ENCODE measurements around the gene TMEM79. TPM values are rescaled to one million over a fixed set of nuclear protein-coding genes. Genes with fewer than 3 reads are reported as not detected.

The TMEM79 gene
- polyA plus RNA-seq, 1 of the 3 experiments (the other 2 are of a cell fraction) = 4.5 TPM

DNA sequence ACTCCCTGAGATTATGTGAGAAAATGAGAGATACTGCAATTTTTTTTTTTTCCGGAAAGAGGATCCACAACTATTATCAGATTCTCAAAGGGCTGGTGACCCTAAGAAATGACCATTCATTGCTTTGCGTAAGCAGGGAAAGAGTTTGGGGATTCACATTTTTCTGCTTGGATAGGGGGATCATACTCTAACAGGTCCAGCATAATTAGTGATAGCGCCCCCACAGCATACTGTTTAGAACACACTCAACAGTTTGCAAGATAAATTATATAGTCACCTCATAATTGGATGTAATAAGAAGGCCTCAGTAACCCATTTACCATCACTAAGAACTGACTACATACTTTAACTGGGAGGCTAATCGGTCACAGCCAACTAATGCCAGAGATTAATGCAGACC, 52.1 kb downstream of the TMEM79 start:
- no peaks in the 10 kb centered on the region for H3K27me3 ChIP-seq (ENCODE audit: insufficient read depth)
- H3K79me2 ChIP-seq (ENCODE audit: insufficient read depth) = peaks cover 60% of the 10 kb centered on the region
- H4K20me1 ChIP-seq (ENCODE audit: insufficient read depth) = peaks cover 18% of the 10 kb centered on the region
- ChIA-PET POLR2A (no interaction called here), CTCF (interaction anchor here (0.7 to 2.8 kb wide), 11 partner anchors 11 to 207 kb away, joined by 3 to 11 read pairs (median 4); partner anchors contain the start of gene SMG5)
- DNase-seq = no peak
- H3K36me3 ChIP-seq (replicated peaks in 1 of 2; ENCODE audit: control insufficient read depth in 1 of 2, insufficient read depth in 2 of 2, low read length in 1 of 2) = peaks cover 41 to 44% of the 10 kb centered on the region in 2 experiments
- no peaks in the 10 kb centered on the region for H3F3A ChIP-seq (replicated peaks; ENCODE audit: insufficient read depth)
- no peak overlapping the region for H2AFZ ChIP-seq (ENCODE audit: low read depth)
- H3K9ac ChIP-seq = no peak overlapping the region
- peaks cover 9 to 12% of the 10 kb centered on the region in 2 experiments; a peak in 3 of 4 replicates for H3K4me1 ChIP-seq (ENCODE audit: control insufficient read depth in 1 of 2, insufficient read depth in 2 of 2, low read depth in 1 of 2, low read length in 1 of 2)
- no peaks in the 10 kb centered on the region for H3K9me2 ChIP-seq
- 57% methylated on average over 4 of the region's 4 CpGs for WGBS (ENCODE audit: low lambda C conversion rate)
- TF ChIP-seq, protein P1, sequence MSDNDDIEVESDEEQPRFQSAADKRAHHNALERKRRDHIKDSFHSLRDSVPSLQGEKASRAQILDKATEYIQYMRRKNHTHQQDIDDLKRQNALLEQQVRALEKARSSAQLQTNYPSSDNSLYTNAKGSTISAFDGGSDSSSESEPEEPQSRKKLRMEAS (IDR thresholded peaks at IDR 0.05; ENCODE audit: low read depth) = no peak
- no peak for TF ChIP-seq CHD2 (IDR thresholded peaks at IDR 0.05; ENCODE audit: low read length, partially characterized antibody)
- TF ChIP-seq NFIC (IDR thresholded peaks at IDR 0.05; ENCODE audit: borderline replicate concordance) = no peak
- TF ChIP-seq CTCF (IDR thresholded peaks at IDR 0.05) = peak; percentile 52
- no peak for TF ChIP-seq ZBTB33 (IDR thresholded peaks at IDR 0.05; ENCODE audit: borderline replicate concordance, low read depth)
- TF ChIP-seq TEAD4 (IDR thresholded peaks at IDR 0.05; ENCODE audit: borderline replicate concordance, insufficient read depth) = no peak
- H3K9me3 ChIP-seq = no peaks in the 10 kb centered on the region
- no peak overlapping the region for H3K27ac ChIP-seq (ENCODE audit: low read depth in 2 of 2, low read length in 1 of 2)
- H3K4me2 ChIP-seq = peak overlapping the region; percentile 73
- H3K4me3 ChIP-seq (ENCODE audit: low read depth in 2 of 2, low read length in 1 of 2) = peak overlapping the region; percentile 63 to 78; a peak in 3 of 4 replicates

DNA sequence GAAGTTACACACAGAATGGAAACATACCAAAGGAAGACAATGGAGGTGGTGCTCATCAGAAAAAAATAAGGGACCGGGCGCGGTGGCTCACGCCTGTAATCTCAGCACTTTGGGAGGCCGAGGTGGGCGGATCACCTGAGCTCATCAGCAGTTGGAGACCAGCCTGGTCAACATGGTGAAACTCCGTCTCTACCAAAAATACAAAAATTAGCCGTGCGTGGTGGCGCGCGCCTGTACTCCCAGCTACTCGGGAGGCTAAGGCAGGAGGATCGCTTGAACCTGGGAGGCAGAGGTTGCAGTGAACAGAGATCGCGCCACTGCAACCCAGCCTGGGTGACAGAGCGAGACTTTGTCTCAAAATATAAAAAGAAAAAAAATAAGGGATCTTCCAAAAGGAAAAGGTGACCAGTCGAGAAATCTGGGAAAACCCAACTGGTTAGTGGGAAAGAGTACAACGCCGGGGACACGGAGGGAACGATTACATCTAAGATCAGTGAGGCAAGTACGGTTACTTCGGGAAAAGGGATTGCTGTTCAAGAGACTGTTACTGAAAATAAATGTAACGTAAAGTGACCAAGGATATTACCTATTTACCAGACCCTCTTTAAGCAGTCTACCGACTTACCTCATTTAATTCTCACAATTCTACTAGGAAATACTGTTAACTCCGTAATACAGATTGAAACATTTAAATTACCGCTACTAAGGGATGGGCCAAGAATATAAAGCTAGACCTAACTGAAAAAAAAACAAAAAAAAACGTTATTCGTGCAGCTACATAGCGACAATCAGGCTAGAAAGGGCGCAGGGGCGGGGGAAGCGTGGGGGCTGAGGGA, 53.1 kb downstream of the TMEM79 start:
- no peaks in the 10 kb centered on the region for H3K27me3 ChIP-seq (ENCODE audit: insufficient read depth)
- 22% methylated on average over 34 of the region's 34 CpGs for WGBS (ENCODE audit: low lambda C conversion rate)
- peak overlapping the region; percentile 64 for H2AFZ ChIP-seq (ENCODE audit: low read depth)
- peaks cover 50% of the 10 kb centered on the region for H3K79me2 ChIP-seq (ENCODE audit: insufficient read depth)
- H3K9me3 ChIP-seq = no peaks in the 10 kb centered on the region
- H3K4me3 ChIP-seq (ENCODE audit: low read depth in 2 of 2, low read length in 1 of 2) = peak overlapping the region; percentile 63 to 78
- H3K4me1 ChIP-seq (ENCODE audit: control insufficient read depth in 1 of 2, insufficient read depth in 2 of 2, low read depth in 1 of 2, low read length in 1 of 2) = peaks cover 9 to 12% of the 10 kb centered on the region in 2 experiments; a peak in 3 of 4 replicates
- no peaks in the 10 kb centered on the region for H3K9me2 ChIP-seq
- H4K20me1 ChIP-seq (ENCODE audit: insufficient read depth) = peaks cover 18% of the 10 kb centered on the region
- peaks cover 35 to 37% of the 10 kb centered on the region in 2 experiments for H3K36me3 ChIP-seq (replicated peaks in 1 of 2; ENCODE audit: control insufficient read depth in 1 of 2, insufficient read depth in 2 of 2, low read length in 1 of 2)
- POLR2A ChIA-PET = interaction anchor here (0.5 to 1.3 kb wide), 2 partner anchors 82 to 124 kb away, joined by 3 to 4 read pairs; partner anchors contain the start of gene PMF1
- H3F3A ChIP-seq (replicated peaks; ENCODE audit: insufficient read depth) = no peaks in the 10 kb centered on the region
- peak overlapping the region; percentile 67 to 84 for H3K27ac ChIP-seq (ENCODE audit: low read depth in 2 of 2, low read length in 1 of 2)
- peak overlapping the region; percentile 73 for H3K4me2 ChIP-seq
- CTCF ChIA-PET = interaction anchor here (0.6 to 1.4 kb wide), 11 partner anchors 12 to 275 kb away, joined by 3 to 7 read pairs (median 4); partner anchors contain the start of gene SMG5
- no peak for DNase-seq
- peak overlapping the region; percentile 75 for H3K9ac ChIP-seq
- TF ChIP-seq MXI1 (IDR thresholded peaks at IDR 0.05; ENCODE audit: low read depth, low read length) (no peak), POLR2AphosphoS5 (IDR thresholded peaks at IDR 0.05; ENCODE audit: low read depth, low read length) (no peak), NRF1 (IDR thresholded peaks at IDR 0.05; ENCODE audit: low read depth, low read length) (no peak), SIN3A (IDR thresholded peaks at IDR 0.05; ENCODE audit: borderline replicate concordance, low read depth, low read length) (no peak), PBX3 (IDR thresholded peaks at IDR 0.05) (no peak), MEF2A (IDR thresholded peaks at IDR 0.05; ENCODE audit: borderline replicate concordance, low read depth) (no peak), JUND (IDR thresholded peaks at IDR 0.05) (no peak), TCF12 (IDR thresholded peaks at IDR 0.05) (no peak), GABPA (IDR thresholded peaks at IDR 0.05; ENCODE audit: low read depth) (no peak), FOXJ3 (CRISPR knock-in tag; IDR thresholded peaks at IDR 0.05) (no peak), GATA2 (CRISPR knock-in tag; IDR thresholded peaks at IDR 0.05) (no peak), FOSL2 (IDR thresholded peaks at IDR 0.05; ENCODE audit: borderline replicate concordance, low read depth) (no peak), EZH2phosphoT487 (IDR thresholded peaks at IDR 0.05; ENCODE audit: borderline replicate concordance, low read depth) (no peak), IRF3 (IDR thresholded peaks at IDR 0.05; ENCODE audit: low read depth, low read length) (no peak), TEAD4 (IDR thresholded peaks at IDR 0.05; ENCODE audit: borderline replicate concordance, insufficient read depth) (no peak), CHD2 (IDR thresholded peaks at IDR 0.05; ENCODE audit: low read length, partially characterized antibody) (no peak)
